Endothelial cell of umbilical vein (primary cell): ENCODE data around the gene PPP1R15B. TPM values are rescaled to one million over a fixed set of nuclear protein-coding genes. Genes with fewer than 3 reads are reported as not detected.

Source experiments
- BruUV-seq: library from RNA; stranded (reverse); fragments of 400-500 nt; replicated peaks from 2 replicates; lab custom pipeline; 2021; lab: Mats Ljungman, UMichigan
- CTCF ChIA-PET: fragments of 300-600, 350-600 bp; sonication (Branson Sonifier 250); formaldehyde crosslinking; loops from one replicate; lab custom pipeline; 2021; ENCODE audit warnings: antibody characterized with exemption, inconsistent platforms; lab: Charles Lee
- POLR2A ChIA-PET: fragments of 300-600, 350-600 bp; sonication (Branson Sonifier 250); formaldehyde crosslinking; loops from one replicate; lab custom pipeline; 2021; ENCODE audit warnings: antibody characterized with exemption, inconsistent platforms; lab: Charles Lee
- DNase-seq: peaks from one replicate; pipeline ENCODE4 v3.0.0-alpha.2; 2011; ENCODE audit warnings: low read depth, low spot score
- FAIRE-seq: peaks from 2 replicates; lab custom pipeline; 2011; peaks lifted over from hg19 to GRCh38; lab: Jason Lieb, UNC
- H2AFZ ChIP-seq: 2 replicates; pipeline ENCODE4 v1.6.0; 2012; ENCODE audit warnings: low read depth, low read length, control low read depth, inconsistent platforms
- H3K27ac ChIP-seq: 2 replicates; pipeline ENCODE4 v1.5.1; 2011; ENCODE audit warnings: low read depth, mild to moderate bottlenecking, control low read depth, low read length, moderate library complexity; ENCODE audit not compliant: insufficient read depth
- H3K27me3 ChIP-seq, 2 experiments: 2 replicates each; pipeline versions ENCODE4 v1.6.0 to v1.6.1; 2011; ENCODE audit warnings: low read length in 2 of 2, mixed read lengths in 1 of 2; ENCODE audit not compliant: control insufficient read depth in 2 of 2, insufficient read depth in 2 of 2
- H3K36me3 ChIP-seq, 2 experiments: 2 replicates in 1 of 2; 3 replicates in 1 of 2; pipeline ENCODE4 v1.5.1; 2011; ENCODE audit warnings: low read length in 2 of 2, mild to moderate bottlenecking in 1 of 2, moderate library complexity in 1 of 2; ENCODE audit not compliant: control insufficient read depth in 2 of 2, insufficient read depth in 2 of 2; ENCODE audit errors: extremely low read depth in 1 of 2
- H3K4me1 ChIP-seq: 3 replicates; pipeline ENCODE4 v1.5.1; 2011; ENCODE audit warnings: mild to moderate bottlenecking, low read length; ENCODE audit not compliant: control insufficient read depth, insufficient read depth; ENCODE audit errors: extremely low read depth
- H3K4me2 ChIP-seq: 2 replicates; pipeline ENCODE4 v1.6.1; 2011; ENCODE audit warnings: low read length, control low read depth, mixed read lengths; ENCODE audit not compliant: insufficient read depth
- H3K4me3 ChIP-seq, 3 experiments: fragments of 200-600 bp in 1 of 3; sonication (generic), shearing (Covaris generic) in 1 of 3; replicated peaks in 1 of 3; 2 replicates each; pipeline ENCODE4 v1.5.1; 2011 to 2016; ENCODE audit warnings: control low read depth in 3 of 3, low read length in 3 of 3, mild to moderate bottlenecking in 2 of 3, inconsistent platforms in 1 of 3, low read depth in 1 of 3, moderate library complexity in 1 of 3; ENCODE audit not compliant: insufficient read depth in 1 of 3
- H3K79me2 ChIP-seq: 2 replicates; pipeline ENCODE4 v1.6.0; 2012; ENCODE audit warnings: low read length, inconsistent platforms; ENCODE audit not compliant: control insufficient read depth, insufficient read depth
- H3K9ac ChIP-seq: replicated peaks from 2 replicates; pipeline ENCODE3; 2011; ENCODE audit warnings: low read length, control low read depth; ENCODE audit not compliant: insufficient read depth; ENCODE audit errors: extremely low read depth
- H3K9me1 ChIP-seq: replicated peaks from 3 replicates; pipeline ENCODE4 v1.6.0; 2011; ENCODE audit warnings: mild to moderate bottlenecking, low read length; ENCODE audit not compliant: control insufficient read depth, insufficient read depth; ENCODE audit errors: extremely low read depth
- H3K9me3 ChIP-seq: replicated peaks from 2 replicates; pipeline ENCODE4 v1.5.1; 2012; ENCODE audit warnings: low read length, inconsistent platforms; ENCODE audit not compliant: control insufficient read depth, insufficient read depth
- H4K20me1 ChIP-seq: replicated peaks from 2 replicates; pipeline ENCODE3; 2011; ENCODE audit warnings: mild to moderate bottlenecking, low read length; ENCODE audit not compliant: control insufficient read depth, insufficient read depth; ENCODE audit errors: extremely low read depth
- CTCF ChIP-seq, 2 donors: IDR thresholded peaks; 1 replicate in 1 of 2; 2 replicates in 1 of 2; pipeline ENCODE4 v1.5.1; 2011; ENCODE audit warnings: low read length in 2 of 2, mild to moderate bottlenecking in 2 of 2, moderate library complexity in 2 of 2, control low read depth in 1 of 2, inconsistent platforms in 1 of 2, low read depth in 1 of 2; ENCODE audit not compliant: insufficient read depth in 1 of 2; ENCODE audit errors: extremely low read depth in 1 of 2
- EZH2 ChIP-seq: IDR thresholded peaks from 2 replicates; pipeline ENCODE4 v1.6.1; 2012; ENCODE audit warnings: borderline replicate concordance, low read depth, mild to moderate bottlenecking, moderate library complexity, low read length, inconsistent platforms; ENCODE audit not compliant: severe bottlenecking
- FOS ChIP-seq: IDR thresholded peaks from 2 replicates; pipeline ENCODE4 v1.6.1; 2011; ENCODE audit warnings: mild to moderate bottlenecking, low read length, moderate library complexity, borderline replicate concordance; ENCODE audit not compliant: insufficient read depth
- GATA2 ChIP-seq: IDR thresholded peaks from 2 replicates; pipeline ENCODE4 v1.7.0; 2011; ENCODE audit warnings: low read depth, mild to moderate bottlenecking, moderate library complexity, mixed read lengths, low read length; ENCODE audit not compliant: insufficient read length, insufficient read depth
- JUN ChIP-seq: IDR thresholded peaks from 2 replicates; pipeline ENCODE4 v1.6.1; 2011; ENCODE audit warnings: borderline replicate concordance, low read depth; ENCODE audit not compliant: insufficient read length, insufficient read depth
- MAX ChIP-seq: IDR thresholded peaks from 2 replicates; pipeline ENCODE4 v1.6.1; 2011; ENCODE audit not compliant: insufficient read depth, insufficient read length
- MYC ChIP-seq: IDR thresholded peaks from one replicate; pipeline ENCODE4 v1.6.1; 2011; ENCODE audit warnings: mild to moderate bottlenecking, low read depth, low read length
- POLR2A ChIP-seq: IDR thresholded peaks from 2 replicates; pipeline ENCODE4 v1.6.1; 2012; ENCODE audit warnings: low read depth, mild to moderate bottlenecking, control low read depth, low read length
- POLR2AphosphoS5 ChIP-seq: IDR thresholded peaks from 2 replicates; pipeline ENCODE4 v1.6.1; 2012; ENCODE audit warnings: low read depth, mild to moderate bottlenecking, control low read depth, low read length, moderate library complexity; ENCODE audit not compliant: insufficient read depth
- dilution Hi-C: fragments of 300-500 bp; cut with MboI; formaldehyde crosslinking; loops from one replicate; pipeline ENCODE4 v1.15.0; 2019; ENCODE audit warnings: low sequenced_read_pairs; ENCODE audit not compliant: extremely low pct_ligation_motif_present
- intact Hi-C: fragments of 100-400 bp; cut with micrococcal nuclease; formaldehyde crosslinking; loops from one replicate; pipeline ENCODE4 v1.10.0; 2022
- polyA plus RNA-seq, 4 experiments: library from polyadenylated mRNA; depleted of rRNA in 3 of 4; stranded (reverse) in 3 of 4; unstranded in 1 of 4; fragments of >200 nt; gene quantifications; 2 replicates each; pipeline versions ENCODE4 v1.2.1 to v1.2.3, GENCODE V29; 2011 to 2012; ENCODE audit warnings: missing spikeins in 1 of 4
- total RNA-seq: library from RNA; stranded (reverse); gene quantifications from 2 replicates; pipeline ENCODE4 v1.2.3, GENCODE V29; 2021

Gene PPP1R15B
- total and polyA plus RNA-seq, 2 donors (not counting 3 experiments of a cell fraction or from before 2014, with no cell fraction given) = 16.8 to 39.8 TPM

GRCh38 chr1:204450461-204451257, 39.0 kb upstream of the PPP1R15B start:
- Histone ChIP-seq H3K4me1 (peaks cover 9% of the 10 kb centered on the region), H3K9me1 (no peaks in the 10 kb centered on the region), H3K27me3 (no peaks in the 10 kb centered on the region), H4K20me1 (no peaks in the 10 kb centered on the region), H3K27ac (no peak overlapping the region), H2AFZ (no peak overlapping the region), H3K4me2 (no peak overlapping the region), H3K9me3 (no peaks in the 10 kb centered on the region), H3K9ac (no peak overlapping the region), H3K79me2 (no peaks in the 10 kb centered on the region), H3K4me3 (no peak overlapping the region), H3K36me3 (peaks cover 0 to 37% of the 10 kb centered on the region in 2 experiments)
- intact Hi-C loops = no loop called here
- ChIA-PET POLR2A (no interaction called here), CTCF (interaction anchor here (0.9 to 34.5 kb wide), 5 partner anchors 12 to 52 kb away, joined by 3 to 1267 read pairs (median 9); partner anchors contain the start of gene PIK3C2B)
- BruUV-seq = no TSS peak
- FAIRE-seq (no peak), DNase-seq (no peak)
- TF ChIP-seq POLR2A (no peak), FOS (no peak), EZH2 (no peak)
- dilution Hi-C loops = no loop called here

GRCh38 chr1:204449678-204450280, 38.2 kb upstream of the PPP1R15B start:
- no TSS peak for BruUV-seq
- dilution Hi-C loops (loop anchor here (10.0 kb wide), 1 partner anchor 55 kb away; no protein-coding TSS in a partner anchor), intact Hi-C loops (loop anchor here (10.0 kb wide), 1 partner anchor 355 kb away; no protein-coding TSS in a partner anchor)
- peaks cover 9% of the 10 kb centered on the region for H3K4me1 ChIP-seq
- POLR2A ChIA-PET = no interaction called here
- CTCF ChIA-PET = interaction anchor here (0.7 to 34.5 kb wide), 5 partner anchors 9 to 50 kb away, joined by 5 to 1267 read pairs (median 15); partner anchors contain the start of gene PIK3C2B
- H3K4me3 ChIP-seq = no peak overlapping the region
- no peak overlapping the region for H3K4me2 ChIP-seq
- no peak overlapping the region for H3K27ac ChIP-seq
- no peaks in the 10 kb centered on the region for H4K20me1 ChIP-seq
- H2AFZ ChIP-seq = no peak overlapping the region
- H3K79me2 ChIP-seq = no peaks in the 10 kb centered on the region
- H3K9me1 ChIP-seq = no peaks in the 10 kb centered on the region
- peaks cover 0 to 31% of the 10 kb centered on the region in 2 experiments for H3K36me3 ChIP-seq
- H3K9ac ChIP-seq = no peak overlapping the region
- TF ChIP-seq JUN (no peak), FOS (no peak), EZH2 (no peak), MYC (no peak), MAX (no peak), POLR2A (no peak), CTCF (IDR thresholded peaks at IDR 0.05; ENCODE audit: extremely low read depth in 1 of 2, insufficient read depth in 1 of 2, low read depth in 1 of 2, low read length in 2 of 2) (no peak), POLR2AphosphoS5 (no peak), GATA2 (no peak)
- DNase-seq (no peak), FAIRE-seq (no peak)
- H3K27me3 ChIP-seq = no peaks in the 10 kb centered on the region
- no peaks in the 10 kb centered on the region for H3K9me3 ChIP-seq
